Endothelial cell of hepatic sinusoid (primary cell): Measurements from ENCODE around the gene SLC9A3.

Experiments used
- in situ Hi-C: cut with HindIII; loops from 2 replicates; pipeline ENCODE4 v1.10.0; 2017; ENCODE audit warnings: low sequenced_read_pairs

The SLC9A3 gene

GRCh38 chr5:451587-452458, 72.4 kb downstream of the SLC9A3 start:
- in situ Hi-C loops, result no loop called here

GRCh38 chr5:449151-449550, 75.1 kb downstream of the SLC9A3 start:
- in situ Hi-C loops, result no loop called here

- in situ Hi-C loops, result no loop called here
Measured at GRCh38 chr5:448766-449090, 75.5 kb downstream of the SLC9A3 start.

- in situ Hi-C loops, result no loop called here
Measured at GRCh38 chr5:448061-448765, 76.0 kb downstream of the SLC9A3 start.

- in situ Hi-C loops, result no loop called here
Measured at GRCh38 chr5:447501-447900, 76.7 kb downstream of the SLC9A3 start.

- in situ Hi-C loops, result no loop called here
Measured at GRCh38 chr5:446883-447263, 77.4 kb downstream of the SLC9A3 start.

GRCh38 chr5:446066-446882, 78.0 kb downstream of the SLC9A3 start:
- in situ Hi-C loops, result no loop called here

- in situ Hi-C loops, result no loop called here
Measured at GRCh38 chr5:445591-445990, 78.7 kb downstream of the SLC9A3 start.

- in situ Hi-C loops, result loop anchor here (5.0 kb wide), 1 partner anchor 58 kb away; no protein-coding TSS in a partner anchor
Measured at GRCh38 chr5:444226-444625, 80.0 kb downstream of the SLC9A3 start.

- in situ Hi-C loops, result loop anchor here (5.0 kb wide), 1 partner anchor 59 kb away; no protein-coding TSS in a partner anchor
Measured at GRCh38 chr5:443239-444151, 80.8 kb downstream of the SLC9A3 start.

- in situ Hi-C loops, result loop anchor here (5.0 kb wide), 1 partner anchor 60 kb away; no protein-coding TSS in a partner anchor
Measured at GRCh38 chr5:442335-443238, 81.7 kb downstream of the SLC9A3 start, which contains the start of gene EXOC3. TSS of gene EXOC3 (plus strand) at chr5:443176. CDS start at chr5:446206, 3,030 bp downstream.

- in situ Hi-C loops, result loop anchor here (5.0 kb wide), 1 partner anchor 60 kb away; no protein-coding TSS in a partner anchor
Measured at GRCh38 chr5:441996-442334, 82.3 kb downstream of the SLC9A3 start.

- in situ Hi-C loops, result loop anchor here (5.0 kb wide), 1 partner anchor 62 kb away; no protein-coding TSS in a partner anchor
Measured at GRCh38 chr5:440401-441201, 83.6 kb downstream of the SLC9A3 start.

- in situ Hi-C loops, result loop anchor here (5.0 kb wide), 1 partner anchor 63 kb away; no protein-coding TSS in a partner anchor
Measured at GRCh38 chr5:439636-440035, 84.6 kb downstream of the SLC9A3 start.

GRCh38 chr5:439181-439580, 85.1 kb downstream of the SLC9A3 start:
- in situ Hi-C loops, result no loop called here

GRCh38 chr5:438481-438981, 85.7 kb downstream of the SLC9A3 start:
- in situ Hi-C loops, result no loop called here

GRCh38 chr5:437281-437771, 86.9 kb downstream of the SLC9A3 start:
- in situ Hi-C loops, result no loop called here

- in situ Hi-C loops, result no loop called here
Measured at GRCh38 chr5:436641-436975, 87.6 kb downstream of the SLC9A3 start.
